Astrocyte of the cerebellum (primary cell): Measurements from ENCODE around the gene NOC3L.

Source experiments
- DNase-seq: peaks from one replicate; pipeline ENCODE4 v3.0.0-alpha.2; 2011; ENCODE audit warnings: low read depth
- H3K4me3 ChIP-seq: 2 replicates; pipeline ENCODE4 v1.5.1; 2011; ENCODE audit warnings: mild to moderate bottlenecking, low read depth, low read length, moderate library complexity
- CTCF ChIP-seq: IDR thresholded peaks from 2 replicates; pipeline ENCODE4 v1.5.1; 2012; ENCODE audit warnings: low read length, low read depth, moderate library complexity, mild to moderate bottlenecking; ENCODE audit errors: missing control alignments
- in situ Hi-C: cut with HindIII; loops from 2 replicates; pipeline ENCODE4 v1.10.0; 2017; ENCODE audit warnings: low sequenced_read_pairs

Gene NOC3L

GRCh38 chr10:94294168-94294567 is 68.6 kb downstream of the NOC3L start:
- no peak for DNase-seq
- no peak overlapping the region for H3K4me3 ChIP-seq
- in situ Hi-C loops, result no loop called here
- TF ChIP-seq CTCF, result no peak

- in situ Hi-C loops, result no loop called here
- no peak for DNase-seq
- TF ChIP-seq CTCF, result no peak
- H3K4me3 ChIP-seq, result no peak overlapping the region
Measured at GRCh38 chr10:94293354-94293753, 69.4 kb downstream of the NOC3L start.

- DNase-seq, result peak; percentile 83
- no peak overlapping the region for H3K4me3 ChIP-seq
- in situ Hi-C loops, result no loop called here
- no peak for TF ChIP-seq CTCF
Measured at GRCh38 chr10:94292434-94293090, 70.2 kb downstream of the NOC3L start.

GRCh38 chr10:94288361-94289101 is 74.2 kb downstream of the NOC3L start:
- no peak overlapping the region for H3K4me3 ChIP-seq
- in situ Hi-C loops, result no loop called here
- DNase-seq, result no peak
- TF ChIP-seq CTCF, result no peak

- no peak for TF ChIP-seq CTCF
- in situ Hi-C loops, result no loop called here
Measured at GRCh38 chr10:94287336-94287735, 75.4 kb downstream of the NOC3L start.

GRCh38 chr10:94286901-94287300 is 75.8 kb downstream of the NOC3L start:
- no peak for TF ChIP-seq CTCF
- in situ Hi-C loops, result no loop called here
- DNase-seq, result no peak

More at GRCh38 chr10:94287336-94287735, 75.4 kb downstream of the NOC3L start:
- DNase-seq, result no peak
- no peak overlapping the region for H3K4me3 ChIP-seq

More at GRCh38 chr10:94286901-94287300, 75.8 kb downstream of the NOC3L start:
- no peak overlapping the region for H3K4me3 ChIP-seq
